ENCODE results near the gene PARD3. TPM values are rescaled to one million over a fixed set of nuclear protein-coding genes. Genes with fewer than 3 reads are reported as not detected.

Gene PARD3
- total RNA-seq, 1 donor from 2014 or later: 64.5 TPM

DNA sequence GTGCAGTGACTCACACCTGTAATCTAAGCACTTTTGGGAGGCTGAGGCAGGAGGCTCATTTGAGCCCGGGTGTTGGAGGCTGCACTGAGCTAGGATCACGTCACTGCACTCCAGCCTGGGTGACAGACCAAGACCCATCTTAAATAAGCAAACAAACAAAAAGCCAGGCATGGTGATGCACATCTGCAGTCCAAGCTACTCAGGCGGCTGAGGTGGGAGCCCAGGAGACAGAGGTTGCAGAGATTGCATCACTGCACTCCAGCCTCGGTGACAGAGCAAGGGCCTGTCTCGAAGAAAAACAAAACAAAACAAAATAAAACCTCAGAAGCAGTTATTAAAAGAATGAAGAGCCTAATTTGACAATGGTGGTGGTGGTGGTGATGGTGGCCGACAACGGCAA, 132.5 kb downstream of the PARD3 start:
- ATAC-seq: no peak

GRCh38 chr10:34681933-34682332, 133.2 kb downstream of the PARD3 start:
- ATAC-seq: no peak

GRCh38 chr10:34679177-34679576, 135.9 kb downstream of the PARD3 start:
- peak; percentile 90 for ATAC-seq

DNA sequence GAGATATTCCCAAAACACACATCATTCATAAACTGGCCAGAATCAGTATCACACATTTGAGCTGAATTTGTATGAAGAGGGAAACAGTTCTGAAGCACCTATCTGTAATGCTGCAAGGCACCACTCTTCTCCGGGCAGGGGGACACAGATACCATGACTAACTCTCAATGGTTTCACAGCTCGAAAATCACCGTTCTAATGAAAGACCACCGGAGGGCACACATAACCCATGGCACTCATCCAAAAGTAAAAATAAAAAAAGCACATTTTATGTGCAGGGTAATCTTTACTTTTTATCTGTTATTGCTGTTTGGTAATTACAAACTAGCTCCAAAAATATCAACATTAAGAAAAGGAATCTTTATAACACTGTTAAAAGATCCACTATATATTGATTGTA, 137.5 kb downstream of the PARD3 start:
- no peak for ATAC-seq

DNA sequence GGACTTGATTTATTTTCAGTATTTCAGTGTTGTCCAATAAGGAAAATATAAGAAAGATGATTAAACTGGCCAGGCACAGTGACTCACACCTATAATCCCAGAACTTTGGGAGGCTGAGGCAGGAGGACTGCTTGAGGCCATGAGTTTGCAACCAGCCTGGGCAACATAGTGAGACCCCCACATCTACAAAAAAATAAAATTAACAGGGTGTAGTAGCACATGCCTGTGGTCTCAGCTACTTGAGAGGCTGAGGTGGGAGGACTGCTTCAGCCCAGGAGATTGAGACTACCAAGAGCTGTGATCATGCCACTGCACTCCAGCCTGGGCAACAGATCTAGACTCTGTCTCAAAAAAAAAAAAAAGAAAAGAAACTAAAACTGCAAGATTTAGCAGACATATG, 138.0 kb downstream of the PARD3 start:
- no peak for ATAC-seq

DNA sequence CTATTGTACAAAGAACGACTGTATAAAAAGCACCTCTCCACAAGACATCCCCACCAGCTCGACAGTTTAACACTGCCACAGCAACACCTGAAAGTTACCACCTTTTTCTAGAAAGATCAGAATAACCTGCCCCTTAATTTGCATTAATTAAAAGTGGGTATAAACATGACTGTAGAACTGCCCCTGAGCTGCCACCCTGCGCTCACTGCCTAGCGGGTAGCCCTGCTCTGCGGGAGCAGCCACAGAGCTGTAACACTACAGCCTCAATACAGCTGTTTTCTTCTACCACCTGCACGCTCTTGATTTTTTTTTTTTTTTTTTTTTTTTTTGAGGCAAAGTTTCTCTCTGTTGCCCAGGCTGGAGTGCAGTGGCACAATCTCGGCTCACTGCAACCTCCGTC, 140.9 kb downstream of the PARD3 start:
- ATAC-seq: no peak

DNA sequence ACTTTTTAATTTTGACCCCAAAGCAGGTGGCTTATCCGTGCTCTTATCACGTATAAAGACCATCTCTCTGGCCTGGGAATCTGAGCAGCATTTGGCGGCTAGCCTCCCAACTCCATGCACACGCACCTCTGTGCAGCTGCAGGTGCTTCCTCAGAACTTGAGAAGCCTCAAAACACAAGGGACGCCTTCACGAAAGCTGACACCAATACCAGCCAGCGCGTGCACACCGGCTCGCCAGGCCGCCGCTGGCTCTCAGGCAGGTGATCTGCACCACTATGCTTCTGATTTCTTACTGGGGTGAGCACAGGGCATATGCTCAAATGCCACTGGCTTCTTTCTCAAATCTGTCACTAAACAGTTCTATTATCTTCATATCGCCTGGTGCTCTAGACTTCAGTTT, 145.0 kb downstream of the PARD3 start:
- ATAC-seq: no peak

DNA sequence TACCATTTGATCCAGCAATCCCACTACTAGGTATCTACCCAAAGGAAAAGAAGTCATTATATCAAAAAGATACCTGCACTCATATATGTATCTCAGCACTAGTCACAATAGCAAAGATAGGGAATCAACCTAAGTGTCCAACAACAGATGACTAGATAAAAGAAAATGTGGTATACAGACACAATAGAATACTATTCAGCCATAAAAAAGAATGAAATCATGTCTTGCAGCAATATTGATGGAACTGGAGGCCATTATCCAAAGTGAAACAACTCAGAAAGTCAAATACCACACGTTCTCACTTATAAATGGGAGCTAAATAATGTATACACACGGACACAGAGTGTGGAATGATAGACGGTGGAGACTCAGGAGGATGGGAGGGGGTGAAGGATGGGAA, 146.0 kb downstream of the PARD3 start:
- ATAC-seq: no peak

DNA sequence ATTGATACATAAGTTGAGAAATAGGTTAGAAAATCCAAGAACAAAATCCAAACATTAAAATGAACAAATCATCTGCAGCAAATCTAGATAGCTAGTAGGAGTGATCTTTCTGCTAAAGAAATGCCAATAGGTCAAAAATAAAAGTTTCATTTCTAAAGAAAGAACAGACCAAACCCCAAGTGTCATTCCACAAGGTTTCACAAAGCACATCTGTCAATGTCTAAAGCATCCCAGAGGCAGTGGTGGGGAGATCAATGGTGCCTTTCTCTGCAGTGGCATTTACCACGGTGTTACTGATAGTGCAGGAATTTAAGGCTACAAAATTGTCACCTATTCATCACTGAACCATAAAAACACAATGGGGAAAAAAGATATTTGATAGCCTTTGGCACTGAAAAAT, 147.9 kb downstream of the PARD3 start:
- ATAC-seq: no peak

DNA sequence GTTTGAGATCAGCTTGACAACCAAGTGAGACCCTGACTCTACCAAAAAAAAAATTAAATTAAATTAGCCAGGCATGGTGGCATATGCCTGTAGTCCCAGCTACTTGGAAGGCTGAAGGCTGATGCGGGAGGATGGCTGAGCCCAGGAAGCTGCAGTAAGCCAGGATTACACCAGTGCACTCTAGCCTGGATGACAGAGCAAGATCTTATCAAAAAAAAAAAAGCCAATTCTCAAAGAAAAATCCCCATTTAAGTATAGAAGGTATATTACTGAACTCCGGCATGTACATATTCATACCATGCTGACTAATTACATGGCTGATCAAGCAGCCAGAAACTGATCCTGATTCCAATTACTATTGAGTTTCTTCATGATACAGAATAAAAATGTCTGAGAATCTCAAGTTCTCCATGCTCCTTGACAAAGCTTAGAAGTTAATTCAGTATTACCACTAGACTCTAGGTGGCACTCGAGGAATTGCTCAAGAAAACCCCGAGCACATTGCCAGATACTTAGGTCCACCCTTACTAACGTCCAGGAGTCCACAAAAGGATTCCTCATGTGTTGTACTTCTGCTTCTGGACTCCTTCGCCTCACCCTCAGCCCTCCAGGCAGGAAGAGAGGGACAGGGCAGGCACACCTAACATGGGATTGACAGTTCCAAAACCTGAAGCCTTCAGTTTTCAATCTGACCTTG, 148.9 kb downstream of the PARD3 start:
- peak; percentile 68 for ATAC-seq

- peak; percentile 90 for ATAC-seq
Observed at GRCh38 chr10:34664706-34665105, 150.4 kb downstream of the PARD3 start.

- no peak for ATAC-seq
Observed at GRCh38 chr10:34661580-34661979, 153.5 kb downstream of the PARD3 start.

DNA sequence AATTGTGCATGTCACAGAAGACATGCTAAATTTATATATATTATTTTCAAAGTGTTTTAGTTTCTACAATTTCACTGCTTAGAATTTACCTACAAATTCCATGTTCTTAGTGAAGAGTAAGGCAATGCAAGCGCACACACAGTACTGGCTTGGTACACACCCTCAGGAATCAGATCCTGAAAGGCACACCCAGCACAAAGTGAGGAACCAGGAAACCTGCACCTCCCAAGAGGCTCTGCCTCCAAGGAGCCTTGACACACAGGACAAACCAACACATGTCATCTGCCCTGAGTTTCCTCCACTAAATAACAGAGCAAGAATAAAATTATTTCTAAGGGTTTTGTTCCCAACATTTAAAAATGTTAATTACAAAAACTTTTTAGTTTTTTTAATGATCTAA, 156.2 kb downstream of the PARD3 start:
- peak; percentile 78 for ATAC-seq

DNA sequence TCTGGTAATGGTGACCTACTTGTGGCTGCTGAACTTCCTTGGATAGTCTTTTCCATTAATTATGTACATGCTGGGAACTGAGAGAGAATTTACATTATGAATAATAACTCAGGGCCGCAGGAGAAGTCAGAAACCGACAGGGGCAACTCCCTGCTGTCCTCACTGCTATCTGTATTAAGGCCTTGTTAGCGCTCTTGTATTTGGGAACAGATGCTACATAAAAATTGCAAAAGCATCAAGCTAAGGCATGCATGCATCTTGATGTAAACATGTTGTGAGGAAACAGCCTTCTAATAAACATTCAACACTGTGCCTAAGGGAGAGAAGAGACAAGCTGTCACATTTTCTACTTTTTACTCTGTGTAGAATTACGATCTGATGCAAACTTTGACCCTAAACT, 158.4 kb downstream of the PARD3 start:
- ATAC-seq: no peak

DNA sequence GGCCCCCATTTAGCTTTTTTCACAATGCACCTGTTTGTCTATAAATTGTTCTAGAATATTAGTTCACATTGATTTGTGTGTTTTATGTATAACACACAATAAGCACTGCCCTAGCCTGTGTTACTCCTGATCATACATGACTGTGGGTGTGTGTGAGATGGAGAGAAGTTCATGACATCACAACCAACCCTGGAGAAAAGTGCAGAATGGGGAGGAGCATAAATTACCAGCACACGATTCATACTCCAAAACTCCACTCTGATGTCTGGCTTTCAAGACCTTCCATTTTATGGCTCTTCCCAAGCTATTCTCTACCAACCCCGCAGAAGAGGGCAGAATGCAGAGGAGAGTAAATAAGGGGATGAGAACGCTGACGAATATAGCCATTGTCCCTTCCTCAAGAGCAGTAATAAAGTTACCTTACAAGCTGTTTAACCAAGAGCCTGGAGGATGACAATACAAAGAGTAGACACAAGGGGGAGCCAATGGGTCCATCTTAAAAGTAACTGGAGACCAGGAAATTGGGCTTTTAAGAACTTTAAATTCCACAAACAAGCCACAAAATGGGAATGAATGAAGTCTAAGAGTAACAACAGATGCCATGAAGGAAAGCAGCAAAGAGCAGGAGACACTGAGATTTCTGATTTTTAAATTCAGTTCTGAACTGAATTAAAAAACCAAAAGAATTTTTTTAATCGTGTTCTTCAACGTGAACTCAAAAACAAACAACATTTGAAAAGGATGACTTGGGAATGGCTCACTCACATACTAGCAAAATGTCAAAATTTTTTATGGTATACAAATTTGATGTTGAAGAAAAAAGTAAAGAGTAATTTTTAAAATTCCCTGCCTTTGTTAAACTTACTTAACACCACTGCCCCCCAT, 159.6 kb downstream of the PARD3 start:
- peak; percentile 52 for ATAC-seq

DNA sequence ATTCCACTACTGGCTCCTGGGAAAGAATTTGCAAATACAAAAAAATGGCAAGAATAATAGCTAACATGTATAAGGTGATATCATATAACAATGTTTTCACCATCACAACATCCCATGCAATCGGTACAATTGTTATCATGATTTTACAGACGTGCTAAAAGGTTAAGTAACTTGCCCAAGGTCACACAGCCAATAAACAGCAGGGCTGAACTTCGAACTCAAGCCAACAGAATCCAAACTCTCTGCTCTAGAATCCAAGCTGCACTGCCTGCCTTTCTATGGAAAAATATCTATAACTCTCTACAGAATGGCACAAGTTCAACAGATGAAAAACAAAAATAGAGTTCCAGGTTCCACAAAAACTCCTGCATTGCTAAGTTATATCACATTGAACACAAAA, 160.9 kb downstream of the PARD3 start:
- ATAC-seq: no peak

DNA sequence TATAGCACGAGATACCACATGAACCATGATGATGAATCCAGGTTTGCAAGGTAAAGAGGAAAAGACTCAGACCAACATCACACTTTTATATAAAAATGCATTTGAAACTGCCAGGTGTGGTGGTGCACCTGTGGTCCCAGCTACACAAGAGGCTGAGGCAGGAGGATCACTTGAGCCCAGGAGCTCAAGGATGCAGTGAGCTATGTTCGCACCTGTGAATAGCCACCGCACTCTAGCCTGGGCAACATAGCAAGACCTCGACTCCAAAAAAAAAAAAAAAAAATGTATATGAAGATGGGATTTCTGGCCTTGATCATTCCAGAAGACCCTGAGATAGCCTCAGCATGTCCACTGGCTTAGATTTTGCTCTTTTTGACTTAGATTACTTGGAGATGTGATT, 161.6 kb downstream of the PARD3 start:
- ATAC-seq: no peak

- no peak for ATAC-seq
Observed at GRCh38 chr10:34651416-34652195, 163.5 kb downstream of the PARD3 start.

- ATAC-seq: no peak
Observed at GRCh38 chr10:34650156-34650555, 164.9 kb downstream of the PARD3 start.

- peak; percentile 53 for ATAC-seq
Observed at GRCh38 chr10:34649385-34649784, 165.7 kb downstream of the PARD3 start.

DNA sequence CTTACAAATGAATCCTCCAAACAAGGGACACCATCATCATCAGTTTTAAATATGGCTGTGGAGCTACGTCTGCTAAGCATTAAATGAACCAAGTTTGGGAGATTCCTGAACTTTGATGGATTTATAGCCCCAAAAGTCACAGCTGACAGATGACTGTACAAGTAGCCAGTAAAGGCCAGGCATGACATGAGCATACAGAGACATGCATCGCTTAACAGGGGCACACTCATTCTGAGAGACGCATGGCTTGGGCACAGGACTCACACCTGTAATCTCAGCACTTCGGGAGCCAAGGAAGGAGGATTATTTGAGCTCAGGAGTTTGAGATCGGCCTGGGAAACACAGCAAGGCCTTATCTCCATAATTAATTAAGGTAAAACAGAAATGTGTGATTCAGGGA, 166.2 kb downstream of the PARD3 start:
- ATAC-seq: no peak

DNA sequence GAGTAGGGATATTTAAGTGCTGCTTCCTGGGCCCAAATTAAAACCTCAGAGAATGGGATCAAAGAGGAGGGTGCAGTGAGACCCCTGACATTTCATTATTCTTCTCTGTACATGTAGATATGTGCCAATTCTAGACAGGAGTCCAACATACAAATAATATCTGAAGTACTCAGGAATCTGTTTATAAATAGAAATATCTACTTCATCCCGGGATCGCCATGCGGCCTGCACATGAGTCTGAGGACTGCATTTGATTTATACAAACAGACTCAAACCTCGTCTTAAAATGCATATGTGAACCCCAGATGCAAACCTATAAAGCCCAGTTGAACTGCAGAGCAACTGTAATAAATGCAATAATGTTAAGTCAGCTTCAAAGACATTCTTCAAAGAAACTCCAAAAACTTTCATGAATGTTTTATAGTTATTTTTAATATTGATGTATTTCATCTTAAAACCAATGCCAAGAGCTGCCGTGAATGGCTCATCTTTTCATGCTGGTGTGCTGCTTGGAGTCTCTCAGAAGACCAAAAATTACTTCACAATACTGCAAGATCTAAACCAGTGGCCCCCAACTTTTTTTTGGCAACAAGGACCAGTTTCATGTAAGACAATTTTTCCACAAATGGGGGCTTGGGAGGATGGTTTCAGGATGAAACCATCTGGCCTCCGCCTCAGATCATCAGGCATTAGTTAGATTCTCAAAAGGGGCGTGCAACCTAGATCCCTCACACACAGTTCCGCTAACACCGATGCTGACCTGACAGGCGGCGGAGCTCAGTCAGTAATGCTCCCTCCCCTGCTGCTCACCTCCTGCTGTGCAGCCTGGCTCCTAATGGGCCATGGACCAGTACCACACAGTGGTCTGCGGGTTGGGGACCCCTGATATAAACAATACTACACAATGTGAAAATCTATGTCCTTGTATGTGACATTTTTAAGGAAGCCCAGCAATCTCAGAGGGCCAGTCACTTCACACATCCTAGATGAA, 166.9 kb downstream of the PARD3 start:
- no peak for ATAC-seq
